NCI-H2081 (cell line): ENCODE measurements around the gene PLEKHD1.

Experiments
- DNase-seq, 2 experiments: peaks; one replicate each; lab custom pipeline; 2025; lab: John Stamatoyannopoulos, UW

PLEKHD1 gene

GRCh38 chr14:69547701-69548348 is 63.3 kb downstream of the PLEKHD1 start:
- DNase-seq, result no peak

DNA sequence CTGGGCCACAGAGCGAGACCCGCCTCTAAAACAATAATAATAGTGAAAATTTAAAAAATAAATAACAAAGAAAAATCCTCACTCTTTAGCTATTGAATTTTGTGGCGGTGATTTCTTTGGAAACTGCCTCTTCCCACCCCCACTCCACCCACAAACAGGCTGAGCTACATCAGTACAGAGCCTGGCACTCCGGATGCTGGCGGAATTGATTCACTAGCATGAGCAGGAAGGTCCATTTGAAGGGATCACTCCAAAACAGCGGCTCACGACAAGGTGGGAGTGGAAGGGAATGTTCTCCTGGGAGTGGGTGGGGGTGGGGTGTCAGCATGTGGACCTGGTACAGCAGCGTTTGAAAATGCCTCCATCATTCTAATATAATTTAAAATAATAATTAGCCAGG is 64.0 kb downstream of the PLEKHD1 start:
- DNase-seq, result no peak

DNA sequence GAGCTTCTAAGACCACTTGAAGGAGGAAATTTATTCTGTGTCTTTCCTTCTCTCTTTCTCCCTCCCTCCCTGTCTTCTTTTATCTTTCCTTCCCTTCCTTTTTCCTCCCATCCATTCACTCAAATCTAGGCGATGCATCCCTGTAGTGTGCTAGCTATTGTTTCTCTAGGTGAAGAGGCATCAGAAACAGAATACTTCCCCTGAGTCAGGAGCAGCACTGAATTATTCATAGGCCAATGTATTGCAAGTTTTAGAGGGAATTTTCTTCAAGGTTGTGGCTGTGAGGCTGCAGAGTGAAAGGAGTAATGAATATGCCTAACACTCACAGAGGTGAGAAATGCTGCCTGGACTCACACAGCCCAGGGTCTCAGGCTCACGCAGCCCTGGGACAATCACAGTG is 67.0 kb downstream of the PLEKHD1 start:
- no peak for DNase-seq

- no peak for DNase-seq
Measured at GRCh38 chr14:69553252-69553651, 68.7 kb downstream of the PLEKHD1 start.

GRCh38 chr14:69554500-69554899 is 70.0 kb downstream of the PLEKHD1 start:
- DNase-seq, result no peak

GRCh38 chr14:69558774-69559173 is 74.2 kb downstream of the PLEKHD1 start:
- DNase-seq, result no peak

GRCh38 chr14:69559581-69560011 is 75.1 kb downstream of the PLEKHD1 start:
- peak; percentile 77 to 83 for DNase-seq

DNA sequence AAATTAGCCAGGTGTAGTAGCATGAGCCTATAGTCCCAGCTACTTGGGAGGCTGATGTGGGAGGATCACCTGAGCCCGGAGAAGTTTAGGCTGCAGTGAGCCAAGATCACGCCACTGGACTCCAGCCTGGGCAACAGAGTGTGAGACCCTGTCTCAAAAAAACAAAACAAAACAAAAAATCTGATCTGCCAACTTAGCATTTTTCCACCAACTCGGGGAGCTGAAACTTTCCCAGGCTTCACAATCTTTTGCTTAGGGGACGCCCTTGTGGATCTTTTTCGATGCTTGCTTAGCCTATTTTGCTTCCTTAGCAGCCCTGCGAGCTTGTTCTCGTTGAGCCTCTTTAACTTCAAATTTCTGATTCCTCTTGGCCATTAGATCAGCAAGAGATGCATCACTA is 76.3 kb downstream of the PLEKHD1 start:
- DNase-seq, result no peak

- no peak for DNase-seq
Measured at GRCh38 chr14:69561893-69562292, 77.4 kb downstream of the PLEKHD1 start.

DNA sequence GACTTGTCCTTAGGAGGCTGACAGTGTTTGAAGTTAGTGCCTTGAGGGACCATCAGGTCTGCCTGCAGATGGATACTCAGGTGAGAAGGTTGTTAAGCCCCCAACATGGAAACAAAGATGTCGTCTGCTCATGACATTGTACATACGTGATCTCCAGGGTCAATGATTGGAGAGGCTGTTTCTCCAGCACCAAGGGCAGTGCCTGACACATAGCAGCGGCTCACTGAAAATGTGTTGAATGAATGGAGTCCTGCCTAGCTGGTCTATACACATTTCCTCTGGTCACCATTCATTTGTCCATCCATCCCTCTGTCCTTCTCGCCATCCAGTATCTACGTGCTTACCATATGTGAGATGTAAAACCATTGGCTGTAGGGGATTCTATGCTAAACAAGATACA is 83.0 kb downstream of the PLEKHD1 start:
- no peak for DNase-seq

DNA sequence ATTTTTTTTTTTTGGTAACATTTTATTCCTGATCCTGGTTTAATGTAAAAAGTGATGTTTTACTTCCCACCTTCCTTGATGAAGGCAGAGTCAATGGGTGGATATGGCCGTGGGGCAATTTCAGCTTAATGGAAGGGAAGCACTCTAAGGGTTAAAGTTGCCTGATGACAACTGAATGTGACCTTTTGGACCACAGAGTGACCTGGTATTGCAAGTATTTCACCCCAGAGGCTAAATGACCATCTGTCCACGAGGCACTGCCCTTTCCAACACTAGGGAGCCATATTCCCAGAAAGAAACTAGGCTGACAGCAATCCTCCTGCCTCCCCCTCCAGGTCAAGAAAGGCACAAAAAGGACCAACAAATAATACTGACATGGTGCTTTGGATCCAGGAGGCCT is 85.3 kb downstream of the PLEKHD1 start:
- DNase-seq, result no peak

DNA sequence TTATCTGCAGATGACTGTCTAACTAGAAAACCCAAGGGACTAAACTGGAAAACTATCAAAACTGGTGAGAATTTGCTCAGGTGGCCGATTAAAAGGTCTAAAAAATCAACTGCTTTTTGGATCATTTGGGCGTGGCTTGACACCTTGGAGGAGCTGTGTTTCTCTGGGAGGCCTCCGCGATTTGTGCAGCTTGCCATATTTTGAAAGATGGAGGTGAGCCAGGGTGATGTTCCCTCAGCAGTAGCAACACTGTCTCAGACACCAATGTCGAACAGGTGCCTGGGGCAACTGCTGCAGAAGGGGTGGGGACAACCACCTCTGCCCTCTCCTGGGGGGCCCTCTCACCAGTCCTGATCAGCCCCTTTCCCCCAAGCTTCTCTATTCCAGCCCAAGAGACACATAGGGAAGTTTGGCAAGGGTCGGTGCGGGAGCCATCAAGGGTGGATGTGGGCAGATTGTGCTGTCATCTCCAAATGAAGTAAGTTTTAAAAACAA is 86.4 kb downstream of the PLEKHD1 start:
- DNase-seq, result no peak

- DNase-seq, result no peak
Measured at GRCh38 chr14:69571449-69572029, 87.0 kb downstream of the PLEKHD1 start.

DNA sequence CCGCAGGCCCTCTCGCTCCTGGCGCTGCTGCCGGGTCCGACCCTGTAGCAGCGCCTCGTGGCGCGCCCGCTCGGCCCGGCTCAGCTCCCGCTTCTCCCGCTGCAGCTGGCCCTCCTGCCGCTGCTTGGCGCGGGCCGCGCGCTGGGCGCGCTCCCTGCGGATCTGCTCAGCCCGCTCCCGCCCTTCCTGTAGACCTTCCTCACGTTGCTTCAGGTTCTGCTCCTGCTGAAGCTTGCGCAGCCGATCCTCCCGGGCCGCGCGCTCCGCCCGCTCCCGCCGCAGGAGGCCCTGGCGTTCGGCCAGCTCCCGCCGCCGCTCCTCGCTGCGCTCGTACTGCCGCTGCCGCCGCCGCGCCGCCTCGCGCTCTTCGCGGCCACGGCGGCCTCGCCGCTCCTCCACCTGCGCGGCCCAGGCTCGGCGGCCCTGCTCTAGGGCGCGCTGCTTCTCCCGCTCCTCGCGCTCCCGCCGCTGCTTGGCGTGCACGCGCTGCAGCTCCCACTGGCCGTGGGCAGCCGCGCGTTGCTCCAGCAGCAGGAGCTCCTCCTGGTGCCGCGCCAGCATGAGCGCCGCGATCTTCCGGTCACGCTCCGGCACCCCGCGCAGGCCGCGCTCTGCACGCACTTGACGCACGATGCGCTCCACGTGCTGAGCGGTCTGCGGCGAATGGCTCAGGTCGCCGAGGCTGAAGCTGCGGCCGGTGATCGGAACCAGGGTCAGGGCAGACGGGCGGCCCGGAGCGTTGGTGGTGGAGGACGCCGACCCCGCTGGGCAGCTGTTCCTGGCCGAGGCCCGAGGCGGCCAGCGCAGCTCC is 87.7 kb downstream of the PLEKHD1 start:
- DNase-seq, result no peak

- DNase-seq, result no peak
Measured at GRCh38 chr14:69572841-69573135, 88.3 kb downstream of the PLEKHD1 start.

GRCh38 chr14:69573205-69573830 is 88.8 kb downstream of the PLEKHD1 start:
- DNase-seq, result no peak

DNA sequence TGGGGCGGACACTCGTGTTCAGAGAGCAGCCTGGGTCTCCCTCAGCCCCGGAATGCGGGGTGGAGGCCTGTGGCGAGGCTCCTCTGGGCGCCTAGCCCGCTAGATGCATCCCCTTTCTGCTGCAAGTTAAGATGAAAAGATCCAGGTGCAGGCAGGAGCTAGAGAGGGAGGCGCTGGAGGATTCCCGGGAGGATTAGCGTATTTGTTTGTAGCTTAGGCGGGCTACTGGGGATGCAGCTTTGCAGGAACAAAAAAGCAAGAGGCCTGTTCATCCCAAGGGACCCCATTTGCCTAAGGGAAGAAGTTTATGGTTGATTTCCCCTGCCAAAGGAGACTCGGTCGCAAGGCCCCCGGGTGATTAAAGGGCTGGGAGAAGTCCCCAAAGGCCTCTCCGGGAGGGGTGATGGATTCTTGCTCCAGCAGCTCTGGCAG is 89.3 kb downstream of the PLEKHD1 start:
- peak; percentile 41 to 45 for DNase-seq

DNA sequence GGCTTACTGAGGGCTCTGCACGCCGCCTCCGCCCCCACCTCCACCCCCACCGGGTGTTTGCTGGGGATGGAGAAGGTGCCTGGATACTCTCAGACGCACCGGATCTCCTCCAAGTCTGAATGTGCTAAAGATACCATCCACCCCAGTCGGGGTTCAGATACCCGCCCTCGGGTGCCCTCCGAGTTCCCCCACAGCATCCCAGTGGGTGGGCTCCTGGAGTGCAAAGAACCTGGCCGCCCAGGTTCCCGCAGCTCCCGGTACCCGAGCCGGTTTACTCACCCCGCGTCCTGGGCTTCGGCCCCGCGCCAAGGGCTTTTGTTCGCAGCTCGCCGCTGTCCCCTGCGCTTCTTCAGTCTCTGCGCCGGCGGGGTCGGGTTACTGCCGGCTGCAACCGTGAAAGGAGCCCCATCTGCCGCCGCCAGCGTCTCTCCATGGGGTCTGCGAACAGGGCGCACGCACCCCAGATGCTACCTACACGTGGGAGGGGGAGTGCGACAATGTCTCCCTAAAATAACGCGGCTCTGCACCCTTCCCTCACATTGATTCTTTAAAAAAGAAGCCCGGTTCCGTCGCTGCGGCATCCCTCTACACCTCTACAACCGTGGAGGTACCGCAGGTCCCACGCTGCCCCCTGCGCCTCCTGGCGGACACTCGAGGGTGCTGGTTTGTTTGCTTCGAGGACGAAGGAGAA is 89.9 kb downstream of the PLEKHD1 start, which contains the start of gene CCDC177:
Gene CCDC177 (minus strand): TSS at position 609 of the 691 bp plus-strand sequence. CDS start 1,249 bp downstream, outside the sequence.
- peak; percentile 72 to 75 for DNase-seq

DNA sequence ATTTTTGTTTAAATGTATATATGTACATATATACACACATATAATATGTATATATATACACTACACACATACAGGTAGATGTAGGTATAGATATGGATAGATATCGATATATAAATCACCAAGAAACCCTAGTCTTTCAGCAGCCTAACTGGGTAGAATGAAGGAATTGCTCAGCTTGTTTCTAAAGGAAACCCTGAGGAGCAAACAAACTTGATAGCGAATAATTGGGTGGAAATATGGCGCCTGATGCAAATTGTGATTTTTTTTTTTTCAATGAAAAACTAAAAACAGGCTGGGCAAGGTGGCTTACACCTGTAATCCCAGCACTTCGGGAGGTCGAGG is 90.4 kb downstream of the PLEKHD1 start:
- DNase-seq, result no peak

GRCh38 chr14:69579476-69579875 is 94.9 kb downstream of the PLEKHD1 start:
- DNase-seq, result no peak

DNA sequence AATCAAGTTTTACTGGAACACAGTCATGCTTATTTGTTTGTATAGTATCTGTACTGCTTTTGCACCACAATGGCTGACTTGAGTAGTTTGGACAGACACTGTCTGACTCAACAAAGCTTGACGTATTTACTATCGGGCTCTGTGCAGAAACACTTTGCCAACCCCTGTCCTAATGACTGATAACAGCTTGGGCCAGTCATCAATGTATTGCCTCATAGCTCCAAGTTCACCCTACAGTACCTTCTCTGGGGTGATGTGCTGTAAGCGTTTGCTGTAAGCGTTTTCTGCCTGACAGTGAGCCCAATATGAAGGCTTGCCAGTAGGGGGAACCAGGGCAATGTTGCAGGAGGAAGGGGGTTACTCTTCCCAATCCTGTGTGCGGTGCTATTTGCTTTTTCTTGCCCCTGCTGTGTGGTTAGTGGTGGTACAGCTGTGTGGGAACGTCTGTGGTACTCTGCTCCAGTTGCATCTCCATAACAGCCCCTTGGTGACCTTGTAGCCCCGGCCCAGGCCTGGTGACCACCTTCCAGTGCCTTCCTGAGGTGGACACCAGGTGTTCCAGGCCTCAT is 95.6 kb downstream of the PLEKHD1 start:
- peak; percentile 68 to 73 for DNase-seq
